Renal cortical epithelial cell (primary cell): ENCODE measurements around the gene SH3RF3. TPM values are rescaled to one million over a fixed set of nuclear protein-coding genes. Genes with fewer than 3 reads are reported as not detected.

Experiments
- DNase-seq: peaks from one replicate; pipeline ENCODE4 v3.0.0-alpha.2; 2011; ENCODE audit warnings: low read depth
- total RNA-seq: library from RNA; depleted of rRNA; stranded (reverse); fragments of >200 nt; gene quantifications from 2 replicates; pipeline ENCODE4 v1.2.3, GENCODE V29; 2014

The SH3RF3 gene
- total RNA-seq, 1 donor from 2014 or later, result 0.40 TPM

GRCh38 chr2:109451671-109452070, 322.7 kb downstream of the SH3RF3 start:
- DNase-seq, result no peak

DNA sequence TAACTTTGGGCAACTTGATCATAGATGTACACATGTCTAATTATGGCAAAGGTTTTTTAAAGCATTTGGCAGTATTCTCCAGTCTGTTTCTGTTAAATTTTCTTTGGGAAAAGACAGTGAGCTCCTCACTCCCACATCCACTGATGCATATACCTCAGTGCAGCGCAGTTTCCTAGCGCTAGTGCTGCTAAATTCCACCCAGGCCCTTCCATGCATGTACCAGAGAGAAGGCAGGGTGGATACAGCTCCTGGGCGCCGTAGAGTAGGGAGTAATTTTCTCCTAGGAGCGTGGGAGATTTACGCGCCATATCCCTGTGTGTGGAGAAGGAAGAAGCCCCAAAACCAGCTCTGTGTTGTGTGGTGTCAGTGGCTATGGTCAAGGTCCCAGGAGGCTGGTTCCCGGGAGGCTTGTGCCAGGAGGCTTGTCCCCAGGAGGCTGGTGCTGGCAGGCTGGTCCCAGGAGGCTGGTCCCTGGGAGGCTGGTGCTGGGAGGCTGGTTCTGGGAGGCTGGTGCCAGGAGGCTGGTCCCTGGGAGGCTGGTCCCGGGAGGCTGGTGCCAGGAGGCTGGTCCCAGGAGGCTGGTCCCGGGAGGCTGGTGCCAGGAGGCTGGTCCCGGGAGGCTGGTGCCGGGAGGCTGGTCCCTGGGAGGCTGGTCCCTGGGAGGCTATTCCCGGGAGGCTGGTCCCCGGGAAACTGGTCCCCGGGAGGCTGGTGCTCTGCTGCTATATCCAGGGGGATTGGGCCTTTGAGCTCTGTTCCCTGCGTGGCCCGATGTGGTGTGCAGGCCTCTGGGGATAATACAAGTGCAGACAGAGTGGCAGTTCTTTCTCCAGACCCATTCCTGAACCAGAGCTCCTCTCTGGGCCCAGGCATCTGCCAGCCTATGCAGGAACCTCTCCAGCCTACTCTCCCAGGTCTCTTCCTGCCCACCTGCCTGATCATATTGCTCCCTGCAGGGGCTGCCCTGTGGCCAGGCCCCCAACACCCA, 323.6 kb downstream of the SH3RF3 start:
- DNase-seq, result no peak

- DNase-seq, result no peak
Observed at GRCh38 chr2:109453371-109453995, 324.5 kb downstream of the SH3RF3 start.

DNA sequence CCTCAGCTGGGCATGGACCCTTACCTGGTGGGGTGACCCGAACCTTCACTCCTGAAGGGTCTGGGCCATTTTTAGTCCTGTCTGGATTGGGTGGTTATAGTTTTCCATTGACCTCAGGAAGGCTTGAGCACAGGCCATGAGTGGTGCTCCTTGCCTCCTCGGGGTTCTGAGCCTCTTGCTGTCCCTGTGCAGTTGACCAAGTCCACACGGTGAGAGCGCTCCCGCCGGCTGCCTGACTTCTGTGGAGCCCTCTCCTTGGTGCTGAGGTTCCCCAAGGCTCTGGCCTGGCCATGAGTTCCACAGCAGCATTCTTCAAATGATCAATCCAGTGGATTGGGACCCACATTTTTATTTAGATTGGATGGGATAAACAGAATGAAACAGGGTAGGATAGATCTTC, 325.3 kb downstream of the SH3RF3 start:
- no peak for DNase-seq

DNA sequence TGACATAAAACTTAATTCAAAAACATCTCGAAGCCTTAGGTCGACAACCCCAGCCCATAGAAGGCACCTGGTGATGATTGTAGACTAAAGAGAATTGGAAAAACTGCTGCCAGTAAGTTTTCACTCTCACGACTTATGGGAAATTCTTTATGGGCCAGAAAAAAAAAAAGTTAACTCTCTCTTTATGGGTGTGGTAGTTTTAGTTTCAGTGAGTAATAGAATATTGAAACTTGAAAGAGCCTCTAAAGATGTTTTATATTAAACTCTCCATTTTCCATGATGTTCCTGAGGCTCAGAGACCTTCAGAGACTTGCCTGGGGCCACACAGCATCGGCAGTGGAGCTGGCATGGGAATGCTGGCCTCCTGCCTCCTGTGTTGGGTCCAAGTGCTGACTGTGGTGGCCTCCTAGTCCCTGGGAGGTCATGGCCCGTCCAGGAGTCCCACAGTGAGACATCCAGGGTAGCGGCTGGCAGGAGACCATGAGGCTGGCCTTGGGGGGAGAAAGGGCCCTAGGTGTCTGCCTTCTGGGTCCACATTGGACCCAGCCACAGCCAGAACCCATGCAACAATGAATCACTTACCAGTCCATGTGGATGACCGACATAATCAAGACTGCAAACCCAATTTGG, 325.9 kb downstream of the SH3RF3 start:
- DNase-seq, result no peak

GRCh38 chr2:109455731-109456691, 327.0 kb downstream of the SH3RF3 start:
- no peak for DNase-seq

DNA sequence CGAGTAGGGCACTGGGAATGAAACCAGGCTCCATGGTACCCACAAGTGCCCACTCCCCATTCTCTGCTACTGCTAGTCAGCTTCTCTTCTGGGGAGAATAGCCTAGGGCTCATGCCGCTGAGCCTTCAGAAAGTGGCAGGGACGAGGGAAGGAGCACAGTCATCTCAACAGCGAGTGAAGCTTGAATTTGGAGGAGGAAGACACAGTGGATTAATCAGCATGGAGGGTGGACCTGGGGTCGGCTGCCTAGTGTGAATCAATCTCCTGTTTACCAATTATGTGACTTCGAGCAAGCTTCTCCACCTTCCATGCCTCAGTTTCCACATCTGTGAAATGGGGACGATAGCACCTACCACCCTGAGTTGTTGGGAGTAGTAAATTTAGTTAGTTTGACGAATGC, 327.8 kb downstream of the SH3RF3 start:
- DNase-seq, result no peak

- no peak for DNase-seq
Observed at GRCh38 chr2:109457366-109457765, 328.4 kb downstream of the SH3RF3 start.

DNA sequence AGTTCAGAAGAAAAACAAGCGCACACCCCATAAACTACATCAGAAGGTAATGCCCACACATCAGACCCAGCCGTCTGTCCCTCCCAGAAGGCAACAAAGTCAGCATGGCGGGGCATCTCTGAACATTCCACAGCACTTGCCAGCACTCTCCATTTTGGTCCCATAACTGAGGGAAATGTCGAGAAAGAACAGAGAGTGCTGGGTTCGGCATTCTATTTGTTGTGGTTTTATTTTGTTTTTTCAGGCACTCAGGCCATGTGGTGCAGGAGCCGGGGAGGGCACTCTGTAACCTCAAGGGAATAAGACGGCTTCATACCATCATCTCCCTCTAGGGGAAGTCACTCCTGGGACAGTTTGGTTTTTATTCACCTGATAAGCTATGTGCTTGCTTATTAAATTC, 328.8 kb downstream of the SH3RF3 start:
- DNase-seq, result no peak

DNA sequence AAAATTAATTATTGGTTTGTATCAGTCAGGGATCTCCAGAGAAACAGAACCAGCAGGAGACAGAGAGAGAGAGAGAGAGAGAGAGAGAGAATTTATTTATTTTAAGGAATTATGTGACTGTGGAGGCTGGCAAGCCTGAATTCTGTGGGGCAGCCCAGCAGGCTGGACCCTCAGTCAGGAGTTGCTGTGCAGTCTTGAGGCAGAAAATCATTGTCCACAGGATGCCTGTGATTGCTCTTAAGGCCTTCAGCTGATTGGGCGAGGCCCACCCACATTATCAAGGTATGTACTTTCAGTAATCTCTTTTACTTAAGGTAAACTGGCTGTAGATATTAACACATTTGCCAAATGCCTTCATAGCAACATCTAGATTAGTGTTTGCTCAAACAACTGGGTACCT, 329.5 kb downstream of the SH3RF3 start:
- no peak for DNase-seq

DNA sequence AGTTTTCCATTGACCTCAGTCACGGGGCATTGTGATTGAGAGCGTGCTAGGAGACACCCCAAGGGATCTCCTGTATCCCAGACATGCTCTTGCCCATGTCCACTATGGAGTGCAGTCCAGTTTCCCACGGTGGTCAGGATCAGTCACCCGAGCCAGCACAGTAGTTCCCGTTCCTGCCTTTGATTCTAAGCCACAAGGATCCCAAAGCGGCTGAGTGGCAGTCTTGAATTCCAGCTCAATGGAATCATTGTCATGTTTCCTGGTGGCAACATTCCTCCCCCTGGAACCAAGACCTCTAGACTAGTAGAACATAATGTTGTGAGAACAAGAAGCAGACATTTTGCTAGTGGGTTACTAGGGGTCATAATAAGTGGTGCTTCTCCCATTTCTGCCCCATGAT, 330.5 kb downstream of the SH3RF3 start:
- DNase-seq, result no peak

DNA sequence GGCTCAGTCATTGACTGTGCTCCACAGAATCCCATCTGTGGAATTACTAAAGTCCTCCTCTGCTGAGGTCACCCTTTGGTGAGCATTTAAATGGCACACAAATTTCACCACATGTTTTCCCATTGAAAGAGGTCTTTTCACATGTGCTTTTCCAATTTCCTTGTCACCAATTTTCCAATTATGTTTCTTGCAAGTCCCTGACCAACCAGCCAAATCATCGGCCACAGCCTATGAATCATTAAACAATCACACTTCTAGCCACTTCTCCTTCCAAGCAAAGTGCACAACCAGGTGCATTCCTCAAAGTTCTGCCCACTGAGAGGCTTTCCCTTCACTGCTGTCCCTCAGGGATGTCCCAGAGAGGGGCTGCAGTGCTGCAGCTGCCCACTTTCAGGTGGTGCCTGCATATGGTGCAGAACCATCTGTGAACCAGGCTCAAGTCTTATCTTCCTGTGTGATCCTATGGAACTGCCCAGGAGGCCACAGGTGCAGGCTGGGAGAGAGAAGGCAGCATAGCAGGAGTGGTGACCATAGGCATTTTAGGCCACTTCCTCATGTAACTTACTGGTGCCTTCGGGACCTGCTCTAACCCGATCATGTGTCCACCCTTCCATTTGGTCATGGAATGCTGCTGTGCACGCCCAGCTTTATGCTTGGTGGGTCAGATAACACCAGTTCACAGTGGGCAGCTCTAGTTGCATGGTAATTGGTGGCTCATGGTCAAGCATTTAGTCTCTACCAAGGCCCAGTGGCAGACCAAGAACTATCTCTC, 331.7 kb downstream of the SH3RF3 start:
- peak; percentile 70 for DNase-seq

GRCh38 chr2:109463236-109463635, 334.2 kb downstream of the SH3RF3 start:
- no peak for DNase-seq

DNA sequence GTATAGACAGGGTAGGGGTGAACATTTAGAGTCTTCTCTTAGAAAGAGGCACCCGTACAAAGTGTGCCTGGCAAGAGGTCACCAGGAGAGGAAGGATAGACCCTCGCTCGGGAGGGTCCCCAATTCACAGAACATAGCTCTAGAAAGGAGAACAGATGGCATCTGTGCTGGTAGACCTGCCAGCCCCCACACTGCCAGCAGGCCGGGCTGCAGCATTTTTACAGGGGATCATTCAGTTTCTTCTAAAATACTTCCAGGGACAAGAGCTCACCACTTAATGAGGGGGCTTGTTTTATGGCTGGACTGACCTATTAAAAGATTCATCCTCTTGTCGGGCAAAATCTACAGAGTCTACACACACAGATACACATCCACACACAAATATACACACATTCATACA, 334.9 kb downstream of the SH3RF3 start:
- no peak for DNase-seq

DNA sequence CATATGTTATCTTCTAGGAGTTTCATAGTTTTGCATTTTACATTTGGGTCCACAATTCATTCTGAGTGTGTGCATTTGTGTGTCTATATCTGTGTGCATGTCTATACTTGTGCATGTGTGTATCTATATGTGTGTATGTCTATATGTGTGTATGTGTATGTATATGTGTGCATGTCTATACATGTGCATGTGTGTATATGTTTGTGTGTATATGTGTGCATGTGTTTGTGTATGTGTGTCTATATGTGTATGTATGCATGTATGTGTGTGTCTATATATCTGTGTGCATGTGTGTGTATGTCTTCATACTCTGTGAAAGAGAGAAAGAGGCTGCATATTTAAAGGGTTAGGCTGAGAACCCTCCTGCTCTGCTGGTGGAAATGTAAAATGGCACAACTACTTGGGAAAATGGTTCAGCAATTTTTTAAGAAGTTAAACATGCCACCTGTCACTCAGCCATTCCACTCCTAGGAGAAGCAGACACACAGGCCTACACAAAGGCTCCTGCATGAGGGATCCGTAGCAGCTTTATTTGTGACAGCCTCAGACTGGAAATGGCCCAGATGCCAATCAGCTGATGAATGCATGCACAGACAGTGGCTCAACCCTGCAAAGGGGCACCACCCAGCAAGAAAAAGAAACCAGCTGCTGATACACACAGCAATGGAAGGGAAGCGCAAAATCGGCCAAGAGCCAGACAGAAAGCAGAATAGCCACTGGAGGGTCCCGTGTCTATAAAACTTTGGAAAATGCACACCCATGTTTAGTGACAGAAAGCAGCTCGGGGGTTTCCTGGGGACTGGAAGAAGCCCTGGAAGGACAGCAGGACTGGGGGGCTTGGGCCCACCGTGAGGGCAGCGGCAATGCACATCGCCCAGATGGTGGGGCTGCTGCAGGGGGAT, 337.9 kb downstream of the SH3RF3 start:
- DNase-seq, result peak; percentile 44

GRCh38 chr2:109467701-109468100, 338.7 kb downstream of the SH3RF3 start:
- DNase-seq, result no peak

DNA sequence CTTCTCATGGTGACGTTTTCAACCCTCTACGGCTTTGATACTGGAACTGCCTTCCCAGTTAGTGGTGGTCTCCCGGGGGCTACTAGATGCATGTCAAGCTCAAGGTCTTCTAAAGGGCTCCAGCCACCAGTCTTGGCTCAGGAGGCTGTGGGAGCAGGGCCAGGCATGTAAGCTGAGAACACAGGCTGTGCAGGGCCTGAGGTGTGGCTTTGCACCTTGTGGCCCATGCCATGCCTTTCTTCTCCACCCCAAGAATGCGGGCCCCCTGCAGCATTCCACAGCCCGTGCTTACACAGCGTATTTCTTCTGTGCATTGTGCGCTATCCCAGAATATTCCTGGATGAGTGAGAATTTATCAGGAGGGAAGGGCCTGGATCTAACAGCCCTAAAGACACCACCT, 339.9 kb downstream of the SH3RF3 start:
- DNase-seq, result no peak

- no peak for DNase-seq
Observed at GRCh38 chr2:109471658-109472057, 342.7 kb downstream of the SH3RF3 start.

DNA sequence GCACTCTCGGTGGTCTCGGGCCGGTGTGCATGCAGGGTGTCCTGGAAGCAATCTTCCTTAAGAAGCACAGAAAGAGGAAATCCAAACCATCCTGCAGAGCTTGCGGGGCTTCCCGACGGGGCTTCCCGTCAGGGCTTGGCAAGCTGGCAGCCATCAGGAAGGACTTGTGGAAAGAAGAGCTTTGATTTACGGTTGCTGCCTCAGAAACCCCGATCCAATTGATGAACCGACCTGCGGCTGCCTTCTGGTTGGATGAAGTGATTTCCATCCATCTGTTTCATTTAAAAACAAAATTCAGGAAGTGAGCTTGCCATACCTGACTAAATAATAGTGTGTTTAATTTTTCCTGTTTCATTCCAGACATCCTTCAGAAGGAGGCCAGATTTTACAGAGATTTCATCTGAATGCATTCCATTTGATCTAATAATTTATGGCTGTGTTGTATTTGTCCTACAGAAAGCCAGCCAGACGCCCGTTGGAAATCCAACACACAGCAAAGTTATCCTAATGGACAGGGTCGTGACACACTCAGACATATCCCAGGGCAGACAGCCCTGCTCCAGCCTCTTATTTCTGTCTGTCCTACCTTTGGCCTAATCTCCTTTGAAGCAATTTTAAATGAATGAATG, 343.4 kb downstream of the SH3RF3 start:
- DNase-seq, result no peak
